ENCODE measurements around the gene PRPF40A. TPM values are rescaled to one million over a fixed set of nuclear protein-coding genes. Genes with fewer than 3 reads are reported as not detected.
"Not testable (repeated sequence)": the region's sequence is repeated elsewhere in the genome, so short reads cannot be mapped to it uniquely, and the experiment has no call there.

PRPF40A gene
- total and polyA plus RNA-seq, 10 of the 15 experiments (the other 5 are each of a cell fraction or from before 2014, with no cell fraction given) = 97.8 to 197 (median 144) TPM

DNA sequence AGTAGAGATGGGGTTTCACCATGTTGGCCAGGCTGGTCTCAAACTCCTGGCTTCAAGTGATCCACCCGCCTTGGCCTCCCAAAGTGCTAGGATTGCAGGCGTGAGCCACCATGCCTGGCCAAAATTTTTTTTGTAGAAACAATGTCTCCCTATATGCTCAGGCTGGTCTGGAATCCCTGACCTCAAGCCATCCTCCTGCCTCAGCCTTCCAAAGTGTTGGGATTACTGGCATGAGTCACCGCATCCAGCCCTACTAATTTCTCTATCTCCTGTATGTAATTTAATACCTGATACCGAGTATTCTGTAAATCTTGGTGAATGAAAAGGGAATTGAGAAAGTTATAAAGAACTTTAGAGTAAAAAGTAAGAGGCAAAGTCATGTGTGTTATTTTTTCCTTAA is 30.5 kb upstream of the PRPF40A start:
- H3K4me3 ChIP-seq; H3K36me3 ChIP-seq (ENCODE audit: control insufficient read depth in 2 of 2, insufficient read depth in 2 of 2, low read length in 1 of 2); H2AFZ ChIP-seq (ENCODE audit: control insufficient read depth, low read depth, low read length); H3K79me2 ChIP-seq (ENCODE audit: control insufficient read depth, insufficient read depth, low read length); RAD21 ChIA-PET (ENCODE audit: unreplicated experiment); SMC1A ChIA-PET (ENCODE audit: uncharacterized antibody, unreplicated experiment); H3K9me3 ChIP-seq (replicated peaks; ENCODE audit: control insufficient read depth, insufficient read depth, low read length); BruUV-seq (replicated peaks); POLR2A ChIA-PET; intact Hi-C loops (cut with micrococcal nuclease; ENCODE audit: unreplicated experiment); H3K27ac ChIP-seq (ENCODE audit: control insufficient read depth, insufficient read depth); in situ Hi-C loops (cut with MboI); ATAC-seq; H3K9ac ChIP-seq (ENCODE audit: control insufficient read depth, insufficient read depth, low read length); H3K4me2 ChIP-seq (ENCODE audit: control insufficient read depth, insufficient read depth); H4K20me1 ChIP-seq (ENCODE audit: control insufficient read depth, insufficient read depth); FAIRE-seq; H3K27me3 ChIP-seq (replicated peaks in 1 of 2; ENCODE audit: control insufficient read depth in 2 of 2, insufficient read depth in 2 of 2, low read length in 1 of 2); H3K4me1 ChIP-seq (ENCODE audit: control insufficient read depth, insufficient read depth, low read length); DNase-seq (ENCODE audit: low read depth, low spot score): not testable (repeated sequence)
- CTCF ChIA-PET = interaction anchor here (1.0 to 1.4 kb wide), 3 partner anchors 32 to 772 kb away, joined by 3 to 7 read pairs (median 3); partner anchors contain the start of gene RPRM
- 93% methylated on average over 4 of the region's 4 CpGs for WGBS (ENCODE audit: insufficient coverage, insufficient replicate concordance, low lambda C conversion rate, missing lambda C conversion rate)

DNA sequence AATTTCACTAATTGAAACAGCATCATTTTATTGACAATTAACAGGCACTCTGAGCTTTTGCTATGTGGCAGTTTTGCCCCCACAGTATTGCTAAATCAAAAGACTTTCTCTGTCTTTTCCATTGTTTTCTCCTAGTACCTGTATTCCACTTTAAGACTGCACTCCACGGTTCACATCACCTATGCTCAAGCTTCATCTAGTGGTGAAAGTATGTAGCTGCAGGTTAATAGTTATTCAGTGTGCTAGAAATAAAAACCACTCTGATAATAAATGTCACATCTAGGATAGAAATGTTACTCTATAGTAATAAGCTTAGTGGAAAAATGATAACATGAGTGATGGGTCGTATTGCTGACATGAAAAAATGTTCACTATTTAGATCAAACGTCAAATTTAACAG is 25.7 kb upstream of the PRPF40A start:
- Histone ChIP-seq H2AFZ (ENCODE audit: control insufficient read depth, low read depth, low read length) (no peak overlapping the region), H3K36me3 (ENCODE audit: control insufficient read depth in 2 of 2, insufficient read depth in 2 of 2, low read length in 1 of 2) (peaks cover 3% of the 10 kb centered on the region in 2 experiments; a peak in 2 of 4 replicates), H3K4me2 (ENCODE audit: control insufficient read depth, insufficient read depth) (no peak overlapping the region), H3K4me1 (ENCODE audit: control insufficient read depth, insufficient read depth, low read length) (no peaks in the 10 kb centered on the region), H3K27me3 (replicated peaks in 1 of 2; ENCODE audit: control insufficient read depth in 2 of 2, insufficient read depth in 2 of 2, low read length in 1 of 2) (no peaks in the 10 kb centered on the region), H3K79me2 (ENCODE audit: control insufficient read depth, insufficient read depth, low read length) (no peaks in the 10 kb centered on the region; the same call in 1 of the 2 replicates), H3K9ac (ENCODE audit: control insufficient read depth, insufficient read depth, low read length) (no peak overlapping the region), H3K4me3 (no peak overlapping the region), H3K9me3 (replicated peaks; ENCODE audit: control insufficient read depth, insufficient read depth, low read length) (no peaks in the 10 kb centered on the region; the same call in 2 of the 3 replicates), H3K27ac (ENCODE audit: control insufficient read depth, insufficient read depth) (no peak overlapping the region), H4K20me1 (ENCODE audit: control insufficient read depth, insufficient read depth) (no peaks in the 10 kb centered on the region)
- CTCF ChIA-PET = interaction anchor here (0.6 to 3.4 kb wide), 40 partner anchors 8 to 743 kb away, joined by 3 to 58 read pairs (median 4); partner anchors contain the start of gene PRPF40A
- POLR2A ChIA-PET = no interaction called here
- in situ Hi-C loops (cut with MboI) = no loop called here
- 48% methylated on average over 3 of the region's 3 CpGs for WGBS (ENCODE audit: insufficient coverage, insufficient replicate concordance, low lambda C conversion rate, missing lambda C conversion rate)
- RAD21 ChIA-PET (ENCODE audit: unreplicated experiment) = interaction anchor here (0.7 to 1.9 kb wide), 15 partner anchors 9 to 1605 kb away, joined by 3 to 9 read pairs (median 3); partner anchors contain the start of genes PRPF40A and STAM2
- SMC1A ChIA-PET (ENCODE audit: uncharacterized antibody, unreplicated experiment) = interaction anchor here (0.6 to 3.3 kb wide), 20 partner anchors 11 to 706 kb away, joined by 3 to 28 read pairs (median 4); partner anchors contain the start of genes PRPF40A and STAM2
- intact Hi-C loops (cut with micrococcal nuclease; ENCODE audit: unreplicated experiment) = no loop called here
- DNase-seq (ENCODE audit: low read depth, low spot score) (no peak), ATAC-seq (peak; percentile 86), FAIRE-seq (peak; percentile 38)
- BruUV-seq (replicated peaks) = no TSS peak
- TF ChIP-seq SMC3 (IDR thresholded peaks at IDR 0.05; ENCODE audit: borderline replicate concordance, low read length) (peak; percentile 13; the same call in 1 of the 2 replicates), RB1 (IDR thresholded peaks at IDR 0.05; ENCODE audit: borderline replicate concordance) (no peak), RAD21 (IDR thresholded peaks at IDR 0.05; ENCODE audit: insufficient read depth, low read depth, low read length) (peak; percentile 64)
- TF ChIP-seq, protein P1, sequence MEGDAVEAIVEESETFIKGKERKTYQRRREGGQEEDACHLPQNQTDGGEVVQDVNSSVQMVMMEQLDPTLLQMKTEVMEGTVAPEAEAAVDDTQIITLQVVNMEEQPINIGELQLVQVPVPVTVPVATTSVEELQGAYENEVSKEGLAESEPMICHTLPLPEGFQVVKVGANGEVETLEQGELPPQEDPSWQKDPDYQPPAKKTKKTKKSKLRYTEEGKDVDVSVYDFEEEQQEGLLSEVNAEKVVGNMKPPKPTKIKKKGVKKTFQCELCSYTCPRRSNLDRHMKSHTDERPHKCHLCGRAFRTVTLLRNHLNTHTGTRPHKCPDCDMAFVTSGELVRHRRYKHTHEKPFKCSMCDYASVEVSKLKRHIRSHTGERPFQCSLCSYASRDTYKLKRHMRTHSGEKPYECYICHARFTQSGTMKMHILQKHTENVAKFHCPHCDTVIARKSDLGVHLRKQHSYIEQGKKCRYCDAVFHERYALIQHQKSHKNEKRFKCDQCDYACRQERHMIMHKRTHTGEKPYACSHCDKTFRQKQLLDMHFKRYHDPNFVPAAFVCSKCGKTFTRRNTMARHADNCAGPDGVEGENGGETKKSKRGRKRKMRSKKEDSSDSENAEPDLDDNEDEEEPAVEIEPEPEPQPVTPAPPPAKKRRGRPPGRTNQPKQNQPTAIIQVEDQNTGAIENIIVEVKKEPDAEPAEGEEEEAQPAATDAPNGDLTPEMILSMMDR (IDR thresholded peaks at IDR 0.05 in 2 of 3, conservative IDR thresholded peaks at IDR 0.05 in 1 of 3; ENCODE audit: control insufficient read depth in 2 of 3, extremely low read depth in 1 of 3, insufficient read depth in 1 of 3, low read depth in 3 of 3, low read length in 3 of 3) = peak; percentile 57 to 64 (median 57)

All from GM12878 (cell line).